ELR (cell line): ENCODE results near the gene FFAR3.
A peak's percentile ranks its signal among the peaks of the same experiment; 100 is the strongest.
"Not testable (repeated sequence)": the region's sequence is repeated elsewhere in the genome, so short reads cannot be mapped to it uniquely, and the experiment has no call there.

Experiments used
- DNase-seq: peaks from one replicate; pipeline ENCODE4 v3.0.0-alpha.2; 2015; ENCODE audit warnings: low read depth

The FFAR3 gene

GRCh38 chr19:35401416-35401815, 43.2 kb downstream of the FFAR3 start:
- not testable (repeated sequence) for DNase-seq

GRCh38 chr19:35403116-35403760, 45.0 kb downstream of the FFAR3 start:
- no peak for DNase-seq

- peak; percentile 84 for DNase-seq
These were observed 46.8 kb downstream of the FFAR3 start for GRCh38 chr19:35404879-35405622.

- DNase-seq, result no peak
These were observed 49.4 kb downstream of the FFAR3 start for GRCh38 chr19:35407619-35408018.

- DNase-seq, result no peak
These were observed 50.3 kb downstream of the FFAR3 start for GRCh38 chr19:35408284-35409171.

GRCh38 chr19:35409191-35409590, 50.9 kb downstream of the FFAR3 start:
- DNase-seq, result no peak
